HEK293 (cell line): ENCODE data around the gene ZNF785.

Experiments
- CTCF ChIA-PET: fragments of 350-600 bp; formaldehyde crosslinking; extraction: SDS; loops from one replicate; lab custom pipeline; 2021; ENCODE audit warnings: antibody characterized with exemption; lab: Yijun Ruan, JAX
- POLR2A ChIA-PET: fragments of 300-600 bp; formaldehyde crosslinking; extraction: SDS; loops from one replicate; lab custom pipeline; 2020; ENCODE audit warnings: antibody characterized with exemption, inconsistent platforms; lab: Yijun Ruan, JAX
- H3K27ac ChIP-seq: fragments of 200-500 bp; sonication (Bioruptor generic); 2 replicates; pipeline ENCODE4 v1.5.1; 2014; ENCODE audit warnings: low read depth, low read length, control low read depth, inconsistent platforms; ENCODE audit errors: extremely low read depth
- H3K36me3 ChIP-seq, 2 experiments: fragments of 200-500 bp in 1 of 2; sonication (Bioruptor generic) in 1 of 2; 1 replicate in 1 of 2; 2 replicates in 1 of 2; pipeline ENCODE4 v1.5.1; 2014 to 2017; ENCODE audit warnings: inconsistent platforms in 2 of 2, low read length in 2 of 2; ENCODE audit not compliant: control insufficient read depth in 2 of 2, insufficient read depth in 1 of 2
- H3K4me1 ChIP-seq: fragments of 200-500 bp; sonication (Bioruptor generic); 2 replicates; pipeline ENCODE4 v1.5.1; 2014; ENCODE audit warnings: mild to moderate bottlenecking, low read length, inconsistent platforms; ENCODE audit not compliant: control insufficient read depth, insufficient read depth
- H3K4me3 ChIP-seq: 2 replicates; pipeline ENCODE4 v1.5.1; 2011; ENCODE audit warnings: low read depth, mild to moderate bottlenecking, control low read depth, low read length, moderate library complexity
- H3K9me3 ChIP-seq: fragments of 200-500 bp; sonication (Bioruptor generic); 2 replicates; pipeline ENCODE4 v1.5.1; 2014; ENCODE audit warnings: low read depth, low read length, inconsistent platforms; ENCODE audit not compliant: control insufficient read depth, insufficient read depth
- GLI4 ChIP-seq: fragments of 450-650 bp; formaldehyde crosslinking; IDR thresholded peaks from 2 replicates; pipeline ENCODE4 v1.5.1; 2016; ENCODE audit warnings: missing biosample characterization, missing genetic modification characterization
- HOXA7 ChIP-seq: sonication (generic); formaldehyde crosslinking; IDR thresholded peaks from 2 replicates; pipeline ENCODE4 v1.8.1; 2022; ENCODE audit warnings: missing genetic modification reagents, borderline replicate concordance
- HOXD13 ChIP-seq: sonication (generic); formaldehyde crosslinking; IDR thresholded peaks from 2 replicates; pipeline ENCODE4 v1.8.0; 2022; ENCODE audit warnings: missing genetic modification reagents, borderline replicate concordance
- IKZF3 ChIP-seq: fragments of 450-650 bp; IDR thresholded peaks from 2 replicates; pipeline ENCODE4 v1.5.0; 2018; ENCODE audit warnings: missing biosample characterization, mild to moderate bottlenecking, missing genetic modification characterization, moderate library complexity
- KLF1 ChIP-seq: fragments of 450-650 bp; formaldehyde crosslinking; IDR thresholded peaks from 2 replicates; pipeline ENCODE4 v1.5.1; 2016; ENCODE audit warnings: missing biosample characterization, missing genetic modification characterization
- SCRT2 ChIP-seq: fragments of 450-650 bp; formaldehyde crosslinking; IDR thresholded peaks from 2 replicates; pipeline ENCODE4 v1.5.1; 2016; ENCODE audit warnings: missing biosample characterization, missing genetic modification characterization
- SETDB1 ChIP-seq: IDR thresholded peaks from one replicate; pipeline ENCODE4 v1.6.1; 2017; ENCODE audit warnings: mild to moderate bottlenecking, low read length, moderate library complexity, mixed read lengths; ENCODE audit not compliant: insufficient read length
- ZBTB8A ChIP-seq: fragments of 450-650 bp; formaldehyde crosslinking; IDR thresholded peaks from 2 replicates; pipeline ENCODE4 v1.5.1; 2016; ENCODE audit warnings: missing biosample characterization, missing genetic modification characterization
- ZFP69B ChIP-seq: fragments of 450-650 bp; formaldehyde crosslinking; IDR thresholded peaks from 2 replicates; pipeline ENCODE4 v1.5.1; 2016; ENCODE audit warnings: missing biosample characterization, missing genetic modification characterization
- ZNF16 ChIP-seq: fragments of 450-650 bp; formaldehyde crosslinking; IDR thresholded peaks from 2 replicates; pipeline ENCODE4 v1.5.1; 2016; ENCODE audit warnings: low read depth, missing biosample characterization, missing genetic modification characterization
- ZNF211 ChIP-seq: fragments of 450-650 bp; formaldehyde crosslinking; IDR thresholded peaks from 2 replicates; pipeline ENCODE4 v1.5.1; 2016; ENCODE audit warnings: low read depth, missing biosample characterization, missing genetic modification characterization
- ZNF248 ChIP-seq: fragments of 450-650 bp; formaldehyde crosslinking; IDR thresholded peaks from 2 replicates; pipeline ENCODE4 v1.5.1; 2017; ENCODE audit warnings: missing biosample characterization, missing genetic modification characterization
- ZNF292 ChIP-seq: fragments of 450-650 bp; formaldehyde crosslinking; IDR thresholded peaks from 2 replicates; pipeline ENCODE4 v1.5.1; 2016; ENCODE audit warnings: low read depth, missing biosample characterization, missing genetic modification characterization, borderline replicate concordance
- ZNF311 ChIP-seq: fragments of 450-650 bp; formaldehyde crosslinking; IDR thresholded peaks from 2 replicates; pipeline ENCODE4 v1.5.1; 2017; ENCODE audit warnings: missing biosample characterization, missing genetic modification characterization, borderline replicate concordance
- ZNF416 ChIP-seq: fragments of 450-650 bp; formaldehyde crosslinking; IDR thresholded peaks from 2 replicates; pipeline ENCODE4 v1.5.1; 2016; ENCODE audit warnings: missing biosample characterization, missing genetic modification characterization
- ZNF571 ChIP-seq: fragments of 450-650 bp; formaldehyde crosslinking; IDR thresholded peaks from 2 replicates; pipeline ENCODE4 v1.5.0; 2017; ENCODE audit warnings: missing biosample characterization, missing genetic modification characterization
- ZNF585B ChIP-seq: fragments of 450-650 bp; formaldehyde crosslinking; IDR thresholded peaks from 2 replicates; pipeline ENCODE4 v1.5.1; 2016; ENCODE audit warnings: missing biosample characterization, missing genetic modification characterization
- ZNF600 ChIP-seq: fragments of 450-650 bp; formaldehyde crosslinking; IDR thresholded peaks from 2 replicates; pipeline ENCODE4 v1.5.1; 2016; ENCODE audit warnings: missing biosample characterization, missing genetic modification characterization
- ZNF654 ChIP-seq: fragments of 450-650 bp; formaldehyde crosslinking; IDR thresholded peaks from 2 replicates; pipeline ENCODE4 v1.5.1; 2016; ENCODE audit warnings: low read depth, missing biosample characterization, missing genetic modification characterization
- TF ChIP-seq, protein P1 (sequence below): fragments of 450-650 bp; formaldehyde crosslinking; IDR thresholded peaks from 2 replicates; pipeline ENCODE4 v1.5.1; 2016; ENCODE audit warnings: missing biosample characterization, missing genetic modification characterization, borderline replicate concordance
- TF ChIP-seq, protein P2 (sequence below): fragments of 450-650 bp; formaldehyde crosslinking; IDR thresholded peaks from 2 replicates; pipeline ENCODE4 v1.5.1; 2016; ENCODE audit warnings: missing biosample characterization, missing genetic modification characterization
- TF ChIP-seq, protein P3 (sequence below): fragments of 450-650 bp; formaldehyde crosslinking; IDR thresholded peaks from 2 replicates; pipeline ENCODE4 v1.5.1; 2016; ENCODE audit warnings: missing biosample characterization, missing genetic modification characterization, low read depth
- TF ChIP-seq, protein P4 (sequence below): fragments of 450-650 bp; formaldehyde crosslinking; IDR thresholded peaks from 2 replicates; pipeline ENCODE4 v1.5.1; 2017; ENCODE audit warnings: missing biosample characterization, missing genetic modification characterization

The ZNF785 gene

DNA sequence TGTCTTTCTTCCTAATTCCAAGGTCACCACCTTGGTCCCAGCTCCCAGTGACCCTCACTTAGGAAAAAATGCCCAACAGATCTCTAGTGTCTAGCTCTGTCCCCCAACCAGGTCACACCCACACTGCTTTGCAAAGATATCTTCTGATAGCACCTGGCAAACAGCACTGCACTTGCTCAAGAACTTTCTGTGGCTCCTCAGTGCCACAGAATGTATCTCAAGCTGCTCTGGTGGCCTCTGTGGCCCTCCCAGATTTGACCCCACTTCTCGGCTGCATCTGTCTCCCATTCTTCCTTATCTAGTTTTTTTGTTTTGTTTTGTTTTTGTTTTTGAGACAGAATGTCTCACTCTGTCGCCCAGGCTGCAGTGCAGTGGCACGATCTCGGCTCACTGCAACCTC, 19.0 kb downstream of the ZNF785 start:
- POLR2A ChIA-PET: interaction anchor here (0.9 to 1.3 kb wide), 2 partner anchors 9 to 17 kb away, joined by 3 to 7 read pairs; no protein-coding TSS in a partner anchor
- Histone ChIP-seq H3K4me3 (no peak overlapping the region), H3K9me3 (no peaks in the 10 kb centered on the region), H3K27ac (no peak overlapping the region), H3K36me3 (no peaks in the 10 kb centered on the region), H3K4me1 (peaks cover 2% of the 10 kb centered on the region; the same call in 1 of the 2 replicates)
- CTCF ChIA-PET: interaction anchor here (0.5 to 2.1 kb wide), 6 partner anchors 16 to 117 kb away, joined by 3 to 8 read pairs (median 4); partner anchors contain the start of gene ZNF747
- no peak for TF ChIP-seq ZNF311 (tag by site-specific recombination)
- peak; percentile 88 for TF ChIP-seq ZNF16 (tag by site-specific recombination)

DNA sequence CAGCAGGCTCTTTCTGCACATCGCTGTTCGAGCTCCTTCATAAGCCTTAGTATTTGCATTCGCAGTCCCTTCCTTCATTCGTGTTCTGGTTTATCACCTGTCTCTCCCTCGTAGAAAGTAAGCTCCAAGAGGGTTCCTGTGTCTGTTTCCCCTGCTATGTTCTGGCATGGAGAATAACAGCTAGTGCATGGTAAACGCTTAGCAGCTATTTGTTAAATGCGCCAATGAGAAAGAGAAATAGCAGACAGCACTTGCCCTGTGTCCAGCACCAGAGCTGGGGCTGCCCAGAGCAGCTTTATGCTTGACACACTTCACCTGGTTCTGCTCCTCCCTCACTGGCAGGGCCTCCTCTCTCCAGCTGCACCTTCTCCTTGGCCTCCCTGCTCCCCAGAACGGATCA, 19.5 kb downstream of the ZNF785 start:
- no peaks in the 10 kb centered on the region for H3K36me3 ChIP-seq
- POLR2A ChIA-PET: interaction anchor here (0.6 to 1.4 kb wide), 5 partner anchors 9 to 52 kb away, joined by 3 to 7 read pairs (median 3); no protein-coding TSS in a partner anchor
- no peaks in the 10 kb centered on the region for H3K9me3 ChIP-seq
- H3K27ac ChIP-seq: no peak overlapping the region
- peaks cover 2% of the 10 kb centered on the region; the same call in 1 of the 2 replicates for H3K4me1 ChIP-seq
- CTCF ChIA-PET: interaction anchor here (0.5 to 2.1 kb wide), 6 partner anchors 16 to 717 kb away, joined by 3 to 8 read pairs (median 4); no protein-coding TSS in a partner anchor
- H3K4me3 ChIP-seq: no peak overlapping the region
- no peak for TF ChIP-seq IKZF3 (tag by site-specific recombination)
- no peak for TF ChIP-seq HOXA7 (CRISPR knock-in tag)
- TF ChIP-seq ZNF600: peak; percentile 55
- no peak for TF ChIP-seq ZNF571
- TF ChIP-seq, protein P1, sequence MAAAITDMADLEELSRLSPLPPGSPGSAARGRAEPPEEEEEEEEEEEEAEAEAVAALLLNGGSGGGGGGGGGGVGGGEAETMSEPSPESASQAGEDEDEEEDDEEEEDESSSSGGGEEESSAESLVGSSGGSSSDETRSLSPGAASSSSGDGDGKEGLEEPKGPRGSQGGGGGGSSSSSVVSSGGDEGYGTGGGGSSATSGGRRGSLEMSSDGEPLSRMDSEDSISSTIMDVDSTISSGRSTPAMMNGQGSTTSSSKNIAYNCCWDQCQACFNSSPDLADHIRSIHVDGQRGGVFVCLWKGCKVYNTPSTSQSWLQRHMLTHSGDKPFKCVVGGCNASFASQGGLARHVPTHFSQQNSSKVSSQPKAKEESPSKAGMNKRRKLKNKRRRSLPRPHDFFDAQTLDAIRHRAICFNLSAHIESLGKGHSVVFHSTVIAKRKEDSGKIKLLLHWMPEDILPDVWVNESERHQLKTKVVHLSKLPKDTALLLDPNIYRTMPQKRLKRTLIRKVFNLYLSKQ (tag by site-specific recombination): no peak
- TF ChIP-seq, protein P2, sequence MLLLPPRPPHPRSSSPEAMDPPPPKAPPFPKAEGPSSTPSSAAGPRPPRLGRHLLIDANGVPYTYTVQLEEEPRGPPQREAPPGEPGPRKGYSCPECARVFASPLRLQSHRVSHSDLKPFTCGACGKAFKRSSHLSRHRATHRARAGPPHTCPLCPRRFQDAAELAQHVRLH (tag by site-specific recombination): no peak

DNA sequence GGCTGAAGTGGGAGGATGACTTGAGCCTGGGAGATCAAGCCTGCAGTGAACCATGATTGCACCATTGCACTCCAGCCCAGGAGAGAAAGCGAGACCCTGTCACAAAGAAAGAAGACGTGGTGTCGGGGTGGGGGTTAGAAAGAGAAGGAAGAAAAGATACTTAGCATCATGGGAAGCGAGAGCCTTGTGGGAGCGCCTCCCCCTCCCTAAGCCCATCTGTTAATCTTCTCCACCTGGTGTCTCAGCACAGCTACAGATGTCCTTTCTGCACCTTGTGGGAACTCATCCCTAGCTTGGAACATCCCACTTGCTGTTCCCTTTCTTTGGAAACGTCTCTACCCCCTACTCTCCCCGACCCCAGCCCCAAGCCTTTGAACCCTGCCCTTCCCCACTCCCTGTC, 20.0 kb downstream of the ZNF785 start:
- Histone ChIP-seq H3K36me3 (no peaks in the 10 kb centered on the region), H3K4me3 (no peak overlapping the region), H3K4me1 (no peaks in the 10 kb centered on the region), H3K27ac (no peak overlapping the region), H3K9me3 (no peaks in the 10 kb centered on the region)
- POLR2A ChIA-PET: interaction anchor here (0.6 to 1.4 kb wide), 4 partner anchors 8 to 53 kb away, joined by 3 to 7 read pairs (median 3); no protein-coding TSS in a partner anchor
- CTCF ChIA-PET: interaction anchor here (0.7 to 2.1 kb wide), 4 partner anchors 31 to 717 kb away, joined by 3 to 8 read pairs (median 4); no protein-coding TSS in a partner anchor
- TF ChIP-seq GLI4 (tag by site-specific recombination) (no peak), SETDB1 (no peak), ZNF416 (tag by site-specific recombination) (no peak), ZFP69B (no peak), ZNF292 (tag by site-specific recombination) (no peak), ZNF248 (tag by site-specific recombination) (no peak), SCRT2 (tag by site-specific recombination) (no peak), KLF1 (tag by site-specific recombination) (no peak), ZBTB8A (tag by site-specific recombination) (no peak)

DNA sequence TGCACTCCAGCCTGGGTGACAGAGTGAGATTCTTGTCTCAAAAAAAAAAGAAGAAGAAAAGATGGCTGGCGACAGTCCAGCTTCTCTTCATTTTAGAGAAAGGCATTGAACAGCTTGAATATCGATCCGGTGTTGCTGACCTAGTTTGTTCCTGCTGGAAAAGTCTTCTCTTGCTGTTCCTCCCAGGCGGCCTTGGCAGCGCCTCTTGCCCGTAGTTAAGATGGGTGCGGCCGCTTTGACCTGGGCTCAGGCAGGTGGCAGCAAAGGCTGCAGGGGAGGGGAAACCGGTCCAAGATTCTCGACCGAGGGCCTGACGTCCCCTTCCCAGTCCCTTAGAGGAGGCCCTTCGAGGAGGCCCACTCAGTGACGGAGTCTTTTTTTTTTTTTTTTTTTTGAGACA, 23.5 kb downstream of the ZNF785 start:
- POLR2A ChIA-PET: no interaction called here
- peaks cover 2% of the 10 kb centered on the region; the same call in 1 of the 2 replicates for H3K4me1 ChIP-seq
- TF ChIP-seq, protein P3, sequence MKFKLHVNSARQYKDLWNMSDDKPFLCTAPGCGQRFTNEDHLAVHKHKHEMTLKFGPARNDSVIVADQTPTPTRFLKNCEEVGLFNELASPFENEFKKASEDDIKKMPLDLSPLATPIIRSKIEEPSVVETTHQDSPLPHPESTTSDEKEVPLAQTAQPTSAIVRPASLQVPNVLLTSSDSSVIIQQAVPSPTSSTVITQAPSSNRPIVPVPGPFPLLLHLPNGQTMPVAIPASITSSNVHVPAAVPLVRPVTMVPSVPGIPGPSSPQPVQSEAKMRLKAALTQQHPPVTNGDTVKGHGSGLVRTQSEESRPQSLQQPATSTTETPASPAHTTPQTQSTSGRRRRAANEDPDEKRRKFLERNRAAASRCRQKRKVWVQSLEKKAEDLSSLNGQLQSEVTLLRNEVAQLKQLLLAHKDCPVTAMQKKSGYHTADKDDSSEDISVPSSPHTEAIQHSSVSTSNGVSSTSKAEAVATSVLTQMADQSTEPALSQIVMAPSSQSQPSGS (tag by site-specific recombination): no peak
- no peak for TF ChIP-seq ZNF585B (tag by site-specific recombination)
- TF ChIP-seq, protein P4, sequence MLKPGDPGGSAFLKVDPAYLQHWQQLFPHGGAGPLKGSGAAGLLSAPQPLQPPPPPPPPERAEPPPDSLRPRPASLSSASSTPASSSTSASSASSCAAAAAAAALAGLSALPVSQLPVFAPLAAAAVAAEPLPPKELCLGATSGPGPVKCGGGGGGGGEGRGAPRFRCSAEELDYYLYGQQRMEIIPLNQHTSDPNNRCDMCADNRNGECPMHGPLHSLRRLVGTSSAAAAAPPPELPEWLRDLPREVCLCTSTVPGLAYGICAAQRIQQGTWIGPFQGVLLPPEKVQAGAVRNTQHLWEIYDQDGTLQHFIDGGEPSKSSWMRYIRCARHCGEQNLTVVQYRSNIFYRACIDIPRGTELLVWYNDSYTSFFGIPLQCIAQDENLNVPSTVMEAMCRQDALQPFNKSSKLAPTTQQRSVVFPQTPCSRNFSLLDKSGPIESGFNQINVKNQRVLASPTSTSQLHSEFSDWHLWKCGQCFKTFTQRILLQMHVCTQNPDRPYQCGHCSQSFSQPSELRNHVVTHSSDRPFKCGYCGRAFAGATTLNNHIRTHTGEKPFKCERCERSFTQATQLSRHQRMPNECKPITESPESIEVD (tag by site-specific recombination): no peak
- TF ChIP-seq ZNF211 (tag by site-specific recombination): no peak
- no peak for TF ChIP-seq HOXD13
- no peak for TF ChIP-seq ZNF654 (tag by site-specific recombination)

More for the DNA sequence above, 23.5 kb downstream of the ZNF785 start:
- Histone ChIP-seq H3K36me3 (no peaks in the 10 kb centered on the region), H3K9me3 (no peaks in the 10 kb centered on the region), H3K27ac (no peak overlapping the region), H3K4me3 (no peak overlapping the region)
- CTCF ChIA-PET: interaction anchor here (0.7 kb wide), 1 partner anchor 36 kb away, joined by 3 read pairs; no protein-coding TSS in a partner anchor
